HG03565 (cell line): ENCODE data around the gene MARK1.

Experiments used
- ATAC-seq: cut with Tn5 transposase; IDR thresholded peaks from one replicate; pipeline ENCODE4 v1.9.1; 2021; ENCODE audit warnings: mild to moderate bottlenecking, moderate library complexity; ENCODE audit not compliant: unreplicated experiment

MARK1 gene

DNA sequence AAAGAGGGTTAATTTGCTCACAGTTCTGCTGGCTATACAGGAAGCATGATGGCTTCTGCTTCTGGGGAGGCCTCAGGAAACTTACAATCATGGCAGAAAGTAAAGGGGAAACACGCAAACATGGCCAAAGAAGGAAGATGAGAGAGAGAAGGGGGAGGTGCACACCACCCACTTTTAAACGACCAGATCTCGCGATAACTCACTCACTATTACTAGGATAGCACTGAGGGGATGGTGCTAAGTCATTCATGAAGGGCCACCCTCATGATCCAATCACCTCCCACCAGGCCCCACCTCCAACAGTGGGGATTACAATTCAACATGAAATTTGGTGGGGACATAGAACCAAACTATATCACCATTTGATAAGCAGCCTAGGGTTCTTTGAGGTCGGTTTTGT is 159.9 kb downstream of the MARK1 start:
- ATAC-seq, result no peak

DNA sequence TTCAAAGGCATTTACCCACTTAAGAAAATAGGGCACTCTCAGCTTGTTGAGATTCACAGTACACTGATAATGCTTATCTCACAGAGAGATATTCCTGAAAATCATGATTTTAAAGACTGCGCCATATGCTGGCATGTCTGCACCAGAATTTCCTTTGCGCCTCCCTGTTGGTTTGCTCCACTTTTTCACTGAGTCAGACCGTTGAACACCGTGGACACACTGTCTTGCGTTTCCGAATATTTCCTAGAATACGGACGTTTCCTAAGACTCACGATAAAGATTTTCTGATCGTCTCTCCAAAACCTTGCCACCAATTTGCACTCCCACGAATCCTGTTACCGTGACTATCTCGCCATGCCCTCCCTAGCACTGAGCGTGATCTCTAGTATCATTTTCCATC is 161.7 kb downstream of the MARK1 start:
- no peak for ATAC-seq

DNA sequence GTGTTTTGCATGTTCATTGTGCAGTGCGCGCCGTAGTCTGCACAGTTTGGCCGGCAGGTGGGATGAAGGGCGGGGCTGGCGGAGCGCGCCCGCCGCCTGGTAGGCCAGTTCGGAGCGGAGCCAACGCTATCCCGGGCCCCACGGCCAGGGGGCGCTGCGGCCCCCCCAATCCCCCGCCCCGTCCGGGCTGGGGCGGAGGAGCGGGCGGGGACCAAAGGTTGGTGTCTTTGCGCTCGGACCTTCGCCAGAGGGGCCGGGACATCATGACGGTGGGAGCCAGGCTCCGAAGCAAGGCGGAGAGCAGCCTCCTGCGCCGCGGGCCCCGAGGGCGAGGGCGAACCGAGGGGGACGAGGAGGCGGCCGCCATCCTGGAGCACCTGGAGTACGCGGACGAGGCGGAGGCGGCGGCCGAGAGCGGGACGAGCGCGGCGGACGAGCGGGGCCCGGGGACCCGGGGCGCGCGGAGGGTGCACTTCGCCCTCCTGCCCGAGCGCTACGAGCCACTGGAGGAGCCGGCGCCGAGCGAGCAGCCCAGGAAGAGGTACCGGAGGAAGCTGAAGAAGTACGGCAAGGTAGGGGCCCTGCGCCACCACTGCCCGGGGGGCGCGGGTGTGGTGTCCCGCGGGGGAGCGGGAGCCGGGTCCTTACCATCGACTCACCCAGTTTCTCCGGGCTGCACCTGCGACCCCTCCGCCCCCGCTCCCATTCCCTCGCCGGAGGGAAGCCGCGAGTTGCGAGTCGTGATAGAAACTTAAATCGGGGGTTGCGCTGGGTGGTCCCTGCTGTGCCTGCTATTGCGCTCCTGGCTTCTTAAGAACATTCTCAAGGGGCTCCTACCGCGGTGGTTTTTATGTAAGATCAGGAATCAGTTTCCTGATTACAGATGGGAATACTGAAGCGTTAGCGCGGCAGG is 162.5 kb downstream of the MARK1 start, which contains the start of gene C1orf115:
TSS of gene C1orf115 (plus strand) at position 224 of the 913 bp plus-strand sequence. CDS start at position 264, 40 bp downstream.
- peak; percentile 96 for ATAC-seq

GRCh38 chr1:220691053-220691684 is 163.2 kb downstream of the MARK1 start:
- ATAC-seq, result no peak

DNA sequence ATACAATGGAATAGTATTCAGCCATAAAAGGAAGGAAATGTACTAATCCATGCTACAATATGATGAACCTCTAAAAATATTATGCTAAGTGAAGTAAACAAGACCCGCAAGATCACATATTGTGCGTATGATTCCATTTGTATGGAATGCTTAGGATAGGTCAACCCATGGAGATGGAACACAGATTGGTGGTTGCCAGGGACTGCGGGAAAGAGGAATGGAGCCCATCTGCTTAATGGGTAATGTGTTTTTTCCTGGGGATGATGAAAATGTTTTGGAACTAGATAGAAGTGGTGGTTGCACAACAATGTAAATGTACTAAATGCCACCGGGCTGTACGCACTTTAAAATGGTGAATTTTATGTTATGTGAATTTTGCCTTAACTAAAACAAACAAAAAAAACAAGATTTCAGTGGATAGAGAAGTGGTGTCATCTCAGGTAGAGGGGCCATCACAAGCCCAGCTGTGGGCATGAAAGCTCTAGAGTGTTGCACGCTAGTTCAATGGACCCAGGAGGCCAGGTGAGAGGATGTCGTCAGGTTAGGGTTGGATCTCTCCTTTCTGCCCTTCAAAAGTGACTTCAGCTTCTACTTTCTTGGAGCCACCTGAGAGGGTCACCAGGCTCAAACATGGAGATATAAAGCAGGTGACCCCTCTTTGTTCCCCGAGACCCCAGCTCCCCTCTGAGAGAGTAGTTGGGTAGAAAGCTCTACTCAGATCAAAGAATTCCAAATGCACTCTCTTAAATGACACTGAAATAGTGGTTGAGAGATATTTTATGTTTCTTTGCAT is 164.7 kb downstream of the MARK1 start:
- no peak for ATAC-seq

DNA sequence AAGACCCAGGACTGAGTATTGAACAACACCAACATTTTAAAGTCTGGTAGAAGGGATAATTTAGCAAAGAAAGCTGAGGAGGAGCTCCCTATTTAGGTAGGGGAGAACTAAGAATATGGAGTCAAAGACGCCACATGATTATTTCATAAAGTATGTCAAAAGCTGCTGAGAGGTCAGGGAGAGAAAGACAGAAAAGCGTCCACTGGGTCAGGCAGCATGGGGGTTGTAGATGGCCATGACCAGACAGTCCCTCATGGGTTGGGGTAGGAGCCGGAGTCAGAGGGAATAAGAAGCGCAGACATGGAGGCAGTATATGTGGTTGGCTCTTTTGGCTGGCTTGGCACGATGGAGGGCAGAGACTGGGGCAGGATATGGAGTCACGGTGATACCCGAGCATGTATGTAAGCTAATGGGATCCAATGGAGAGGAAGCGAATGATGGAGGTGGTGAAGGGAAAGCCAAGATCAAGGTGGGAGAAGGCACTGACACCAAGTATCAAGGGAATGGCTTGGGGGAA is 167.0 kb downstream of the MARK1 start:
- ATAC-seq, result no peak

DNA sequence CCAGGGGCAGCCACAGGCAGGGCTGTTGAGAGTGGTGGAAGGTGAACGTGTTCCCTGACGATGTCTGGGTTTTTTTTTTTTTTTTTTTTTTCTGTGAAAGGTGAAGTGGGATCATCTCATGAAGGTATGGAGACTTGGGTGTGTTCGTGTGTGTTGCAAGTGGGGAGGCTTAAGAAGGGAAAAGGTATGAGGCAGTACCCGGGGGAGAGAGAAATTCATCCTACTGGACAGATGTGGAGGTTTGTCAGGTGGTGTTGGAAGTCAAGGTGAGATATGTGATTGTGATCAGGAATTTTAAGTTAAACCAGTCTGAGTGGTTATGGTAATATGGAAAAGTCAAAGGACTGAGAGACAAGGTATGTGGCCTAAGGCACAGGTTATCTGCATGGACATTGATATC is 167.5 kb downstream of the MARK1 start:
- ATAC-seq, result no peak

DNA sequence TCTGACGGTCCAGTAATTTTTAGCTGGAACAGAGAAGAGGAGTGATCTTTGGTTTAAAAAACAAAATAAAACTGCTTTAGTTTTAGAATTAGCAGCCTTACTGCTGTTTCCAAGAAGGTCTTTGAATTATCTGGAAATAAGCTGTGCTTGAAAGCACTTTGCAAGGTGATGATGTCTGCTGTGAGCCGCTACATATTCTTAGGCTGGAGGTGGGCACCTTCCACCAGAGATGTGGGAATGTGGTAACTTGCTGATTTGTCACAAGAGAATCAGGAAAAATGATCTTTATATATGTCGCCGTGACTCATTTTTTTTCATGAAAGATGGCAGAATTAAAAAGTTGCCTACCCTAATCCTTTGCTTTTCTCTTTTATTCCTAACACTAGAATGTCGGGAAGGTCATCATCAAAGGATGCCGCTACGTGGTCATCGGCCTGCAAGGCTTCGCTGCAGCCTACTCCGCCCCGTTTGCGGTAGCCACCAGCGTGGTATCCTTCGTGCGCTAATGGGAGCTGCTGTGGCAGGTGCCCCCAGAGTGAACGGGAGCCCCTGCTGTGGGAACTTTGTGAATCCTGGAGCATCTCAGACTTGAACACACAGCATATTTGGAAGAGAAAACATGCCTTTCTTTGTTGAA is 168.4 kb downstream of the MARK1 start:
- ATAC-seq, result no peak

- ATAC-seq, result no peak
Observed at GRCh38 chr1:220696863-220697231, 168.9 kb downstream of the MARK1 start.

DNA sequence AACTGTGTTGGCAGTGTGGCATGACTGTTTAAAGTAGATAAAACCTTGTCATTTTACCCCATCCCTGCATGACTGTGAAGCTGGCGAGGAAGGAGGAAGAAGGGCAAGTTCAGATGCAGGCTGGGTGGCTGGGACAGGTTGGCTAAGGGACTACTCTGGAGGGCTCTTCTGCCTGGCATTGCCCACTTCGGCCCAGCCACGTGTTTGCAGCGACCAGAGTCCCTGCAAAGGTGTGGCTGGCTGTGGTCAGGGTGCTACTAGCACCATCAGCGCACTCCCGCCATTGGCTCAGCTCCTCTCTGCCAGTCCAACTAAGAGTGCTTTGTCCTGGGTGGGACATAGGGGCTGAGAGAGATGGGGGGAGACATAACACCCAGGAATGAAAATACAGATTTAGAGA is 169.4 kb downstream of the MARK1 start:
- ATAC-seq, result no peak

- ATAC-seq, result no peak
Observed at GRCh38 chr1:220698607-220699016, 170.7 kb downstream of the MARK1 start.

DNA sequence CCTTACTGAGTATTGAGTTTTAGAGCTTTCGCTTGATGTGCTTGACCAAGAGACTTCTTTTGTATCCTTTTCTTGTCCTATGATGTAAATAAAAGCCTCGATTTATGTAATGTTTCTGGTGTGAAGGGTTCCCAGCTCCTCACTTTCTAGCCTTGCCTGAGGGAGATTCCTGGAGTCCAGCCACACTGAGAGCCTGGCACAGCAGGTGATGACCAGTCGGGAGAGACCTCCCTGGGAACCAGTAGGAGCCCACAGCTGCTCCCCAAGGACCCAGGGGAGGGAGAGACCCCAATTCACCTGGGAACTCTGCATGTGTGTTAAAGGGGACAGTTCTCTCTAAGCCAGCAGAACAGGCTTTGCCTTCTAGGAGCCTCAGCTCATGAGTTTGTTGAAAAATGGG is 171.1 kb downstream of the MARK1 start:
- no peak for ATAC-seq

DNA sequence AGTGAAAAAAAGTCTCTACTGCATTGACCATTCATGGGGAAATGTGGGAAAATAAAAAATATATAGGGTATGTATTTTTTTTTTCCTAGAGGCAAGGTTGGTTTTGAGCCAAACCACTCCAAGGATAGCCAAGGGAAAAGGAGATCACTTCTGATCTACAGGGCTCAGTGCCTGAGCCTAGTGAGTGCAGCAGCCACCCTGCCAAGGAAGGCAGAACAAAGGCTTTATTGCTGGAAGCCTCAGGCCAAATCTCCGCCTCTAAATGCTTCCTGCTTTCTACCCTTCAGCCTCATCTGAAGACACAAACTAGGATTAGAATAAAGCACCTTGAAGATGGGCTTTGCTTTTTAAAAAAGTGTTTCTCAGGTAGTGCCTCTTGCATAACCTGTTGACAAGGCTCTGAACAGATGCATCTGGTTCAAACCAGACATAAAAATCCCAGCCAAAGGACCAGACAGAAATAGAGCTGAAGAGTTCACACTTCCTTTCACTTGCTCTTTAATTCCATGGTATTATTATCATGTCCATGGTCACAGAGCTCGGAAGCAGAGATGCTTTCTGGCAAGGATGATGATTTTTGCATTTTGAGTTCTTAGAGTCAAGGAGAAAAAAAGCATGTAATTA is 172.7 kb downstream of the MARK1 start:
- no peak for ATAC-seq

DNA sequence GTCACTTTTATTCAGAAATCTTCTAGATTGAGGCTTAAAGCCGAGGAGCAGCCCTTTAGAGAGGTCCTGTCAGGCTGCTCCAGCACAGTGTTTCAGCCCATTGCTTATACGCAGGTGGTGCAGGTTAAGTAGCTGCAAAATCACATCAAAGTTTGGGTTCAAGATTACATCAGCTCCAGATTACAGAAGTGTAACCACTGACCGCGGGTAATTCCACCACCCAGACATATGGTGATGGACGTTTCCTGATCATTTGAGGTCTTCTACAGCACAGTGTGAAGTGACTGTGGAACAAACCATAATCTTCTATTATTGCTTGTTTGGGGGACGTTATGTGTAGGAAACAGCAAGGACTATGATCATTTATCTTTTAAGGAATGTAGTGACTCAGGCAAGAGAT is 174.0 kb downstream of the MARK1 start:
- ATAC-seq, result peak; percentile 48

DNA sequence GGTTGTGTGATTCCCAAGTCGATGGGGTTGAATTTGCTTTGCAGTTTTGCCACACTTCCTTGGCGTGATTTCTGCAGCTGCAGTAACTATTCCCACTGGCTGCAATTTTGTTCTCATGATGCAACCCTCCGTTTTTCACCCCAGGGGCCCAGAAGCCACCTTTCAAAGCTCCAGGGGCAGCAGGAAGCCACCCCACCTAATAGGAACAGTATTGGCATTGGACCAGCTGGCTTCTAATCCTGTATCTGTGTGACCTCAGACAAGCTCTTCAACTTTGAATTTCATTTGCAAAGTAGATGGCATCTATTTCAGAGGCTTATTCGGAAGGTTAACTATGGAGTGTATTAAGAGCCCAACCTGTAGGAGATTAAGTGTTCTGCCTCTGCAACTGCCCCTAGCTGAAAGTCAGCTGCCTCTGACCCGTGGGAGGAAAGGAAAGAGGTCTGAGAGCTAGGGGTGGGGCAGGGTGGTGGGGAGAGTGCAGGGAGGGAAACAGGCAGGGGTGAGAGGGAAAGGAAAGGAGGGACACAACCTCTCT is 174.9 kb downstream of the MARK1 start:
- no peak for ATAC-seq

DNA sequence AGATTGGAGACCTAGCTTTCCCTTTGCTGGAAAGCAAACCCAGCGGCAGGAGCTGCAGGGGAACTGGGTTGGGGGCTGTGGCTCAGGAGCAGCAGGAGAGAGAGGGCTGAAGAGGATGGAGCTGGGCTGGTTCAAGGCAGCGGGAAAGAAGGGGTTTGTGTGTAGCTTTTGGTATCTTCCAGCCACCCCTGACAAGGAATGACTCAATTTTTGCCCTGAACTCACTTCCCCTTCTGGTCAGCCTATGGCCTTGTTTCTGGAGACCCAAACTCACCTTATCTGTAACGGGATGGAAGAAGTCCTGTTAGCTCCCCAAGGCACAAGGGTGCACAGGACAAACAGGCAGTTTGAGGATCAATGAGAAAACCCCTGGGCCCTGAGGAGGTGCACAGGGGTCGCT is 175.4 kb downstream of the MARK1 start:
- ATAC-seq, result no peak

DNA sequence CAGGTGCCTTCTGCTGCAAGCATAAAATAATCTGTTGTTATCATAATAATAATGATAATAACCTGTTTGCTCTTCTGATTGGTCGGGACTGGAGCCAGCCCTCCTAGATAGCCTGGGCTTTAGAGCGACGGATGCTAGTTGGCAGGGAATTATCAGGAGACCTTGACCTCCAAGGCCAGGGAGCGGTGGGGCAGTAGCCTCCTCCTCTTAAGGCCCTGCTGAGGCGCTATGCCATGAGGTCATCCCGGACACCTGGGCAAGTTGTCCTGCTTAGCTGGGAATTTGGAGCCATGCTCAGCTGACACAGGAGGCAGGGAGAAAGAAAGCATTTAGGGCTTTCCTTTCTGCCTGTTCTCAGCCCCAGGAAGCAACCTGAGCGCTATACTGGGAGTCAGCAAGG is 177.8 kb downstream of the MARK1 start:
- no peak for ATAC-seq

- ATAC-seq, result no peak
Observed at GRCh38 chr1:220706480-220706879, 178.5 kb downstream of the MARK1 start.

DNA sequence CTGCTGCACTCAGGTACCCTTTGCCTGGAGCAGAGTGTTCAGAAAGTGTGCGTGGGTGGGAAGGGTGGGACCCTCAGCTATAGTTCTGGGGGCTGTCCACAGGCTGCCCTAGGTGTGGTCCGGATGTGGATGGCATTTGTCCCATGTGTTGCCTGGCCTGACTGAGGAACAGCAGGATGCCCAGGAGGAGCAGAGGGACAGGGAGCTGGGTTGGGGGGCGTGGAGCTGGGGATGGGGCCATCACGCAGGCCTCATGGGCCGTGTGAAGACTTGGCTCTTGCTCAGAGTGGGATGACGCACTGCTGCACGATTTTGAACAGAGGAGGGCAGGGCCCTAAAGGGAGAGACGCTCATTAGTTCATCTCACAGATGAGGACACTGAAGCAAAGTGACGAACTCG is 179.2 kb downstream of the MARK1 start:
- ATAC-seq, result no peak

GRCh38 chr1:220708244-220708643 is 180.3 kb downstream of the MARK1 start:
- no peak for ATAC-seq
